ENCODE results near the gene SPSB3.
"Not testable (repeated sequence)": the region's sequence is repeated elsewhere in the genome, so short reads cannot be mapped to it uniquely, and the experiment has no call there.

The SPSB3 gene

GRCh38 chr16:1741553-1742165, 40.7 kb downstream of the SPSB3 start:
- no peak for DNase-seq (ENCODE audit: low read depth in 2 of 2)

- no peak for DNase-seq (ENCODE audit: low read depth in 2 of 2)
Observed at GRCh38 chr16:1740781-1741490, 41.4 kb downstream of the SPSB3 start.

- DNase-seq (ENCODE audit: low read depth in 2 of 2): no peak
Observed at GRCh38 chr16:1740234-1740633, 42.1 kb downstream of the SPSB3 start.

- no peak for DNase-seq (ENCODE audit: low read depth in 2 of 2)
Observed at GRCh38 chr16:1734816-1735215, 47.6 kb downstream of the SPSB3 start.

- DNase-seq (ENCODE audit: low read depth in 2 of 2): no peak
Observed at GRCh38 chr16:1734123-1734522, 48.2 kb downstream of the SPSB3 start.

- not testable (repeated sequence) for DNase-seq (ENCODE audit: low read depth in 2 of 2)
Observed at GRCh38 chr16:1732551-1732987, 49.8 kb downstream of the SPSB3 start.

GRCh38 chr16:1732071-1732470, 50.3 kb downstream of the SPSB3 start:
- DNase-seq (ENCODE audit: low read depth in 2 of 2): no peak

- no peak for DNase-seq (ENCODE audit: low read depth in 2 of 2)
Observed at GRCh38 chr16:1731603-1732002, 50.8 kb downstream of the SPSB3 start.

GRCh38 chr16:1731073-1731472, 51.3 kb downstream of the SPSB3 start:
- DNase-seq (ENCODE audit: low read depth in 2 of 2): no peak

GRCh38 chr16:1729445-1729844, 52.9 kb downstream of the SPSB3 start:
- no peak for DNase-seq (ENCODE audit: low read depth in 2 of 2)

- no peak for DNase-seq (ENCODE audit: low read depth in 2 of 2)
Observed at GRCh38 chr16:1729026-1729425, 53.3 kb downstream of the SPSB3 start.

GRCh38 chr16:1727651-1728624, 54.4 kb downstream of the SPSB3 start:
- no peak for DNase-seq (ENCODE audit: low read depth in 2 of 2)
